ENCODE measurements around the gene F11R.
A peak's percentile ranks its signal among the peaks of the same experiment; 100 is the strongest.
"Not testable (repeated sequence)": the region's sequence is repeated elsewhere in the genome, so short reads cannot be mapped to it uniquely, and the experiment has no call there.

The F11R gene

GRCh38 chr1:161009602-161010211, 11.2 kb downstream of the F11R start:
- no peak for DNase-seq

- DNase-seq: no peak
These were observed 12.0 kb downstream of the F11R start for GRCh38 chr1:161008869-161009510.

DNA sequence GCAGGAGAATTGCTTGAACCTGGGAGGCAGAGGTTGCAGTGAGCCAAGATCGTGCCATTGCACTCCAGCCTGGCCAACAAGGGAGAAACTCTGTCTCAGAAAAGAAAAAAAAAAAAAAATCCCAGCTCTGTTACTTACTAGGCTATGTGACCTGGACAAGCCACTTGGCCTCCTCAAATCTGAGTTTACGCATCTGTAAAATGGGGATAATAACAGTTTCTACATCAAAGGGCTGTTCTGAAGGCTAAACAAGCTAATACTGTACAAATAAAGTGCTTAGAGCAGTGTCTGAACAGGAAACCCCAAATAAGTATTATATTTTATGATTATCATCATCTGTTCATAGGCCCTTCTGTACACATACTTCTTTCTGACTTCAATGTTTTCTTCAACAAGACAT, 13.6 kb downstream of the F11R start:
- DNase-seq: no peak

DNA sequence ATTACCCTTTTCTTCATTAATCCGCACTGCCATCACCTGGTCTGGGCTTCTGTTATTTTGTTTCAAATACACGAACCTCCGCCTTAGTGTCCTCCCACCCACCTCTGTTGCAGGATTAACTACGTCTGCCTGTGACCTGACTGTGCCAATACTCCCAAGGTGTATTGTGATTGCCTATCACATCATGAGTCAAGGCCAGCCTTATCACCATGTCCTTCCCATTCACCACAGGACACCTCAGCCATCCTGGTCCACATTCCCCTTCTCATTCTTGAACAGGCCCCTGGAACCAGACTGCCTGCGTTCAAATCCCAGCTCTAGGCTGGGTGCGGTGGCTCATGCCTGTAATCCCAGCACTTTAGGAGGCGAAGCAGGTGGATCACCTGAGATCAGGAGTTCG, 14.4 kb downstream of the F11R start:
- no peak for DNase-seq

GRCh38 chr1:161001525-161001924, 19.4 kb downstream of the F11R start:
- no peak for DNase-seq

DNA sequence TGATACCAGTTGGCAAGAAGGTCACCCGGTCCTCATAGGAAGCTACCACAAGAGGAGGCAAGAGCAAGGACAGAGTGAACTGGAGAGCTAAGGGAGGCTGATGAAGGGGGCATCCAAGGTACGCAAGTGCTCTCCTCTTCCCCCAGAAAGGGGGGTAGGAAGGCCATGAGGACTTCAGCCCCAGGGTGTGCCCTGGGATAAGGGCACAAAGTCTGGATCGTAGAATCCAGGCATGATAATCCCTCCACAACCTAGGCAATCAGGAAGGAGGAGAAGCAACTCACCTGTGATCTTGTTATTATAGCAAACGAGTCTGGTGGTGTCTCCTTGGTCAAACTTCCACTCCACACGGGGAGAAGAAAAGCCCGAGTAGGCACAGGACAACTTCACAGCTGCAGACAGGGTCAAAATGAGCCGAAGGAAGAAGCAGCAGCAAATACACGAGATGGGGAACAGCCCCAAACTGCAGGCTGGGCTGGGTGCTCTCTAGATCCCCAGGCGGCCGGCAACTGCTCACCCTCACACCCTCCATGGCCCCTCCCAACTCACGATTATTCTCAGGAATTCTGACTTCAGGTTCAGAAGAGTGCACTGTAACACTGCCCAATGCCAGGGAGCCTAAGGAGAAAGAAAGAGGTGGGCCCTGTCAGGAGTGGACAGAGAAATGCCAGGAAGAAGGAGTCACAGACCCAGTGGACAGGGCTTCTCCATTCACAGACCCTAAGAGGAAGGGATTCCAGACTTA, 20.0 kb downstream of the F11R start:
- DNase-seq: no peak

DNA sequence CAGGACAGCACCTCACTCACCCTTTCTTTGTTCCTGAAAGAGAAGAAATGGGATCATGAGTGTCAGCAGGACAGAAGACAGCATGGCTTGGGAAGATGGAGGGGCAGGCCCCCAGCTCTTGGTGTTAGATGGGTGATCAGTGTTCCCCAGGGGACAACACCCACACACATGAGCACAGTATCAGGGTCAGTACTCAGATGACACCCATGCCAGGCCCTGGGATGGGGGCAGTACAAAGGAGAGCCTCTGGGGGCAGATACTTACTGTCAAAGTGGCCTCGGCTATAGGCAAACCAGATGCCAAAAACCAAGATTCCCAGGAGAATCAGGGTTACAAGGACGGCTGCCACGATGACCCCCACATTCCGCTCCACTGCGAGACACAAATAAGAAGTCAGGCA, 21.6 kb downstream of the F11R start:
- no peak for DNase-seq

DNA sequence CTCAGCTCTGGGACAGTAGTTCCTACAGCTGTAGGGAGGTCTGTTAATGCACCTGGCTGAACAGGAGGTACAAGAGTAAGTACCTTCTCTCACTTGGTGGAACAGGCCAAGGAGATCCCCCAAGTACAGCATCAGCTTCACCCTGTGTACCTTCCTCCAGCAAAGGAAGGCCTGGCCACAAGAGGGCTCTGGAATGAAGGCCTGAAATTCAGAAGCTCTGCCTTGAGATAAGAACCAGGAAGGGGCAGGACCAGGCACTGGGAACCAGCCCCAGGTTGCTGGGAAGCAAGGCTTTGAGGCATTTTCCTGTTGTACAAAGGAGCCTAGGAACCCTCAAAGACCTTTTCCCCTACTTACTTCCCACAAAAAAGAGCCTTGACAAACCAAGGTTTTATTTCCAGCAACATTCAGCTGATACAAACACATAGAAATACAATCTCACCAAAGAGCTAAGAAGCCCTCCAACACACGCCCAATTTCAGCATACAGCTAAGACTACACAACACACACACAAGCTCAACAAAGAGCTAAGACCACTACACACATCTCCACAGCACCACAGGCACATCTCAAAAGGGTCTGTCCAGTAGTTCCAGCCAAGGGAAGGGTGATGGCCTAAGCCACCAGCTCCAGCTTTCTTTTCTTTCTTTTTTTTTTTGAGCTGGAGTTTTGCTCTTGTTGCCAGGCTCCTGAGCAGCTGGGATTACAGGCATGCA, 23.5 kb downstream of the F11R start:
- peak; percentile 7 for DNase-seq

GRCh38 chr1:160996178-160996577, 24.8 kb downstream of the F11R start:
- no peak for DNase-seq

DNA sequence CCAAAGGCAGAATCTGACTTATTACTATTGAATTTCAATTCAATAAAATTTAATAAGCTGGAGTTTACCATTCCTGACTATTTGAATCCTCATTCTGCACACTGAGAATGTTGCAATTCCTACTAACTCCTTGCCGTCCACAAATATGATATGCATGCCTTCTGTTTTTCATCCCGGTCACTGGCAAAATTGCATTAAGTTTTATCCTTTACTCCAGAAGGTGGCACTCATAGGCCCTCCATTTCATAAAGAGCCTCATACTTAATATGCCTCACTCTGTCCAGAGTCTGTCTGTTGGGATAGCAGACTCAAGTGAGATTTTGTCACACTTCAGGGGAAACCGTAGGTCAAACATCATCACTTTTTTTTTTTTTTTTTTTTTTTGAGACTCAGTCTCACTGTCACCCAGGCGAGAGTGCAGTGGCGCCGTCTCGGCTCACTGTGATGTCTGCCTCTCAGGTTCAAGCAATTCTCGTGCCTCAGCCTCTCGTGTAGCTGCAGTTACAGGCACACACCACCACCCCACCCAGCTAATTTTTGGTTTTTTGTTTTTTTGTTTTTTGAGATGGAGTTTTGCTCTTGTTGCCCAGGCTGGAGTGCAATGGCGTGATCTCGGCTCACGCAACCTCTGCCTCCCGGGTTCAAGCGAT, 27.3 kb downstream of the F11R start:
- DNase-seq: no peak

DNA sequence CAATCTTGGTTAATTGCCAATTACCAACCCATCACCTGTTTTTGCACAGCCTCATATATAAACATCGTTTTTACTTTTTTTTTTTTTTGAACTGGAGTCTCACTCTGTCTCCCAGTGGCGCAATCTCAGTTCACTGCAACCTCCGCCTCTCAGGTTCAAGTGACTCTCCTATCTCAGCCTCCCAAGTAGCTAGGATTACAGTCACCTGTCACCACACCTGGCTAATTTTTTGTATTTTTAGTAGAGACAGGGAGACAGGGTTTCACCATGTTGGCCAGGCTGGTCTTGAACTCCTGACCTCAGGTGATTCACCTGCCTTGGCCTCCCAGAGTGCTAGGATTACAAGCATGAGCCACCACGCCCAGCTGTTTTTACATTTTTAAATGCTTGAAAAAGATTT, 28.9 kb downstream of the F11R start:
- DNase-seq: not testable (repeated sequence)

GRCh38 chr1:160987359-160988050, 33.4 kb downstream of the F11R start:
- DNase-seq: no peak

GRCh38 chr1:160985723-160986122, 35.2 kb downstream of the F11R start:
- no peak for DNase-seq

DNA sequence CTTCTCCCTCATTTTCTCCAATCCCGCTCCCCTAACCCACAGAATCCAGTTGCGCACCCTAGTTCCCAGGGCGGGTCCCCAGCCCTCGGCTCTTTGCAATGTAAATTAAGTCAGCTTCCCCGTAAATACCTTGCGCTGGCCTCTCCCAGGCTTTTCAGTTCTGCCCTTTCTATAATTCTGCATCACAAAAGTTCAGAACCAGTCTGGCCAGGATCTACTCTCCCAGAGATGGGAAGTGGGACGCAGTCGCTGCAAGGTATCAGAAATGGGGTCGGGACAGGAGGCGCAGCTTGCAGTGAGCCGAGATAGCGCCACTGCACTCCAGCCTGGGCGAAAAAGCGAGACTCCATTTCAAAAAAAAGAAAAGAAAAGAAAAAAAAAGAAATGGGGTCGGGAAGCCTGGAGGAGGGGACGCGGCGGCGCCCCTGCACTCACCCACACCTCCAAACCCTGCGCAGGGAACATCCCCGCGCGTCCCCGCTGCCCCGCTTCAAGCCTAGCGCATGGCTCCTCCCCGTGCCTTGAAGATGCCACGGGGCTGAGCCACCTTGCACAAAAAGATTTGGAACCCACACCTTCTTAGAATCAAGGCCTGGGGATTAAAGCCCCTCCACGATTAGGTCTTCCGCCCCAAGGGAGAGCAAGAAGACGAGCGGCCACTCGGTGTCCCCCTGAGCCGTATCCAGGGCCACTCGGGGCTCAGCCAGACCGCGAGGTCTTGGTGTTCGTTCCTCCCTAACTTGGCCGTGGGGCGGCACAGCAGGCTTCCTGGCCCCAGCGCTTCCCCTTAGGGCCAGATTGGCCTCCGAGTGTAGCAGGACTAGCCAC, 39.2 kb downstream of the F11R start:
- no peak for DNase-seq

GRCh38 chr1:160979286-160979685, 41.7 kb downstream of the F11R start:
- no peak for DNase-seq

- DNase-seq: no peak
These were observed 42.4 kb downstream of the F11R start for GRCh38 chr1:160978510-160978927.

- no peak for DNase-seq
These were observed 45.9 kb downstream of the F11R start for GRCh38 chr1:160975026-160975425.

- no peak for DNase-seq
These were observed 47.5 kb downstream of the F11R start for GRCh38 chr1:160973491-160973890.

DNA sequence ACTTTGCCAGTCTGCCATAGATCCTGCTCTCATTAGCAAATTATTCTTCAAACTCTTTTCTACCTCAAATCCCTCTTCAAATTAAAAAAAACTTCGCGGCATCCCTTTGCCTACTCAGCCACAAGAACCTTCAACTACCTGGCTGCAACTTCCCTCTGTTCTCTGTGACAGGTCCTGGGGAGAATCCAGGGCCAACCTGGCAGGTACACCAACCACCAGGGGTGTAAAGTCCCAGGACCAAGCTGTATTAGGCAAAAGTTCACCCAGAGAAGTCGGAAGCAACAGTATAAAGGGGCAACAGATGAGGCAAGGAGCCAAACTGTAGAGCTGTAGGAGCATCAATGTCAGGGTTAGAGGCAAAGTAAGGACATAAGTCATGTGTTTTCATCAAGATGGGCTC, 48.0 kb downstream of the F11R start:
- DNase-seq: no peak

- no peak for DNase-seq
These were observed 49.3 kb downstream of the F11R start for GRCh38 chr1:160971618-160972056.

- no peak for DNase-seq
These were observed 57.4 kb downstream of the F11R start for GRCh38 chr1:160963521-160963920.

Data from effector CD8-positive, alpha-beta T cell (primary cell).